ENCODE results near the gene GARIN5B.

The GARIN5B gene

GRCh38 chr19:55400281-55401087 lies 37.4 kb upstream of the GARIN5B start:
- no peak overlapping the region for H3K4me3 Mint-ChIP-seq
- no peak overlapping the region for H3K27ac Mint-ChIP-seq (ENCODE audit: low read depth)
- peaks cover 15% of the 10 kb centered on the region for H3K4me1 Mint-ChIP-seq
- no peak for DNase-seq (ENCODE audit: low spot score in 2 of 2)
- H3K27me3 Mint-ChIP-seq = no peaks in the 10 kb centered on the region
- peaks cover 39% of the 10 kb centered on the region for H3K36me3 Mint-ChIP-seq (ENCODE audit: insufficient read depth)
- H3K9me3 Mint-ChIP-seq = no peaks in the 10 kb centered on the region
- no peak for ATAC-seq (replicated peaks; ENCODE audit: extremely low read depth, poor library complexity, severe bottlenecking)

GRCh38 chr19:55398200-55398925 lies 35.3 kb upstream of the GARIN5B start:
- Mint-ChIP-seq H3K9me3 (no peaks in the 10 kb centered on the region), H3K36me3 (ENCODE audit: insufficient read depth) (peaks cover 26% of the 10 kb centered on the region), H3K4me3 (peak overlapping the region; percentile 16), H3K27ac (ENCODE audit: low read depth) (peak overlapping the region; percentile 55), H3K27me3 (no peaks in the 10 kb centered on the region), H3K4me1 (peaks cover 14% of the 10 kb centered on the region)
- no peak for DNase-seq (ENCODE audit: low spot score in 2 of 2)
- ATAC-seq (replicated peaks; ENCODE audit: extremely low read depth, poor library complexity, severe bottlenecking) = no peak

- H3K4me1 Mint-ChIP-seq = peaks cover 36% of the 10 kb centered on the region
- DNase-seq (ENCODE audit: low spot score in 2 of 2) (no peak), ATAC-seq (replicated peaks; ENCODE audit: extremely low read depth, poor library complexity, severe bottlenecking) (no peak)
- H3K9me3 Mint-ChIP-seq = no peaks in the 10 kb centered on the region
- no peaks in the 10 kb centered on the region for H3K27me3 Mint-ChIP-seq
- H3K4me3 Mint-ChIP-seq = no peak overlapping the region
- peak overlapping the region; percentile 19 for H3K27ac Mint-ChIP-seq (ENCODE audit: low read depth)
- H3K36me3 Mint-ChIP-seq (ENCODE audit: insufficient read depth) = peaks cover 25% of the 10 kb centered on the region
Observed at GRCh38 chr19:55392820-55393761, 30.0 kb upstream of the GARIN5B start.

- no peak overlapping the region for H3K4me3 Mint-ChIP-seq
- no peak for ATAC-seq (replicated peaks; ENCODE audit: extremely low read depth, poor library complexity, severe bottlenecking)
- no peaks in the 10 kb centered on the region for H3K27me3 Mint-ChIP-seq
- H3K27ac Mint-ChIP-seq (ENCODE audit: low read depth) = no peak overlapping the region
- no peak for DNase-seq (ENCODE audit: low spot score in 2 of 2)
- peaks cover 35% of the 10 kb centered on the region for H3K36me3 Mint-ChIP-seq (ENCODE audit: insufficient read depth)
- H3K4me1 Mint-ChIP-seq = peaks cover 46% of the 10 kb centered on the region
- H3K9me3 Mint-ChIP-seq = no peaks in the 10 kb centered on the region
Observed at GRCh38 chr19:55391702-55392615, 28.9 kb upstream of the GARIN5B start.

- Mint-ChIP-seq H3K4me3 (no peak overlapping the region), H3K36me3 (ENCODE audit: insufficient read depth) (peaks cover 41% of the 10 kb centered on the region), H3K27me3 (no peaks in the 10 kb centered on the region), H3K9me3 (no peaks in the 10 kb centered on the region), H3K27ac (ENCODE audit: low read depth) (no peak overlapping the region), H3K4me1 (peaks cover 53% of the 10 kb centered on the region)
- ATAC-seq (replicated peaks; ENCODE audit: extremely low read depth, poor library complexity, severe bottlenecking) (no peak), DNase-seq (ENCODE audit: low spot score in 2 of 2) (no peak)
Observed at GRCh38 chr19:55391191-55391670, 28.2 kb upstream of the GARIN5B start.

- no peak for DNase-seq (ENCODE audit: low spot score in 2 of 2)
- ATAC-seq (replicated peaks; ENCODE audit: extremely low read depth, poor library complexity, severe bottlenecking) = no peak
- Mint-ChIP-seq H3K9me3 (no peaks in the 10 kb centered on the region), H3K4me1 (peaks cover 60% of the 10 kb centered on the region), H3K36me3 (ENCODE audit: insufficient read depth) (peaks cover 48% of the 10 kb centered on the region), H3K27me3 (no peaks in the 10 kb centered on the region), H3K27ac (ENCODE audit: low read depth) (peak overlapping the region; percentile 71), H3K4me3 (no peak overlapping the region)
Observed at GRCh38 chr19:55390461-55390880, 27.4 kb upstream of the GARIN5B start.

- H3K27me3 Mint-ChIP-seq = no peaks in the 10 kb centered on the region
- H3K27ac Mint-ChIP-seq (ENCODE audit: low read depth) = peak overlapping the region; percentile 71
- DNase-seq (ENCODE audit: low spot score in 2 of 2) = no peak
- peak overlapping the region; percentile 97 for H3K4me3 Mint-ChIP-seq
- ATAC-seq (replicated peaks; ENCODE audit: extremely low read depth, poor library complexity, severe bottlenecking) = no peak
- H3K9me3 Mint-ChIP-seq = no peaks in the 10 kb centered on the region
- H3K36me3 Mint-ChIP-seq (ENCODE audit: insufficient read depth) = peaks cover 52% of the 10 kb centered on the region
- peaks cover 67% of the 10 kb centered on the region for H3K4me1 Mint-ChIP-seq
Observed at GRCh38 chr19:55389386-55390317, 26.6 kb upstream of the GARIN5B start.

GRCh38 chr19:55387736-55388497 lies 24.9 kb upstream of the GARIN5B start:
- no peaks in the 10 kb centered on the region for H3K9me3 Mint-ChIP-seq
- H3K27me3 Mint-ChIP-seq = no peaks in the 10 kb centered on the region
- ATAC-seq (replicated peaks; ENCODE audit: extremely low read depth, poor library complexity, severe bottlenecking) (no peak), DNase-seq (ENCODE audit: low spot score in 2 of 2) (no peak)
- peak overlapping the region; percentile 97 for H3K4me3 Mint-ChIP-seq
- H3K36me3 Mint-ChIP-seq (ENCODE audit: insufficient read depth) = peaks cover 52% of the 10 kb centered on the region
- no peak overlapping the region for H3K27ac Mint-ChIP-seq (ENCODE audit: low read depth)
- peaks cover 71% of the 10 kb centered on the region for H3K4me1 Mint-ChIP-seq

- Mint-ChIP-seq H3K36me3 (ENCODE audit: insufficient read depth) (peaks cover 46% of the 10 kb centered on the region), H3K27ac (ENCODE audit: low read depth) (peak overlapping the region; percentile 99), H3K4me3 (peak overlapping the region; percentile 97), H3K27me3 (no peaks in the 10 kb centered on the region), H3K9me3 (no peaks in the 10 kb centered on the region), H3K4me1 (peaks cover 85% of the 10 kb centered on the region)
- no peak for DNase-seq (ENCODE audit: low spot score in 2 of 2)
- no peak for ATAC-seq (replicated peaks; ENCODE audit: extremely low read depth, poor library complexity, severe bottlenecking)
Observed at GRCh38 chr19:55386493-55386971, 23.5 kb upstream of the GARIN5B start.

GRCh38 chr19:55385724-55386492 lies 22.8 kb upstream of the GARIN5B start, which contains the start of gene RPL28:
TSS of gene RPL28 (plus strand) at chr19:55385932. CDS start at chr19:55386358, 426 bp downstream.
- Mint-ChIP-seq H3K4me3 (peak within 1 kb of the TSS; percentile 97), H3K27me3 (no peaks in the 10 kb centered on the region), H3K36me3 (ENCODE audit: insufficient read depth) (peaks cover 46% of the 10 kb centered on the region), H3K27ac (ENCODE audit: low read depth) (peak within 1 kb of the TSS; percentile 99), H3K4me1 (peaks cover 86% of the 10 kb centered on the region), H3K9me3 (no peaks in the 10 kb centered on the region)
- peak; percentile 99 to 100 for DNase-seq (ENCODE audit: low spot score in 2 of 2)
- ATAC-seq (replicated peaks; ENCODE audit: extremely low read depth, poor library complexity, severe bottlenecking) = peak; percentile 75

All from central memory CD8-positive, alpha-beta T cell (primary cell).